GM12878 (cell line): ENCODE measurements around the gene APBA1. TPM values are rescaled to one million over a fixed set of nuclear protein-coding genes. Genes with fewer than 3 reads are reported as not detected.

Experiments used
- ATAC-seq: fragments of 200-7000 bp; cut with Tn5 transposase; 3 replicates; pipeline ENCODE4 v1.9.1; 2020; ENCODE audit warnings: mild to moderate bottlenecking, moderate library complexity
- BruUV-seq: library from RNA; stranded (reverse); fragments of 400-500 nt; replicated peaks from 2 replicates; lab custom pipeline; 2021; lab: Mats Ljungman, UMichigan
- CTCF ChIA-PET: fragments of 300-600 bp; sonication (Branson Sonifier 250); formaldehyde crosslinking; extraction: SDS; loops from one replicate; lab custom pipeline; 2021; ENCODE audit warnings: inconsistent platforms; lab: Yijun Ruan, JAX
- POLR2A ChIA-PET: fragments of 350-600 bp; formaldehyde crosslinking; extraction: SDS; loops from one replicate; lab custom pipeline; 2021; ENCODE audit warnings: inconsistent platforms; lab: Charles Lee
- RAD21 ChIA-PET: fragments of 300-600 bp; sonication (Branson Sonifier 250); formaldehyde crosslinking; loops from one replicate; lab custom pipeline; 2023; ENCODE audit warnings: antibody characterized with exemption; ENCODE audit not compliant: unreplicated experiment; lab: Charles Lee
- SMC1A ChIA-PET: fragments of 300-600 bp; sonication (Branson Sonifier 250); formaldehyde crosslinking; loops from one replicate; lab custom pipeline; 2023; ENCODE audit not compliant: unreplicated experiment, uncharacterized antibody; lab: Charles Lee
- DNase-seq: peaks from one replicate; pipeline ENCODE4 v3.0.0-alpha.2; 2011; ENCODE audit warnings: low read depth, low spot score
- FAIRE-seq: peaks from 3 replicates; lab custom pipeline; 2011; peaks lifted over from hg19 to GRCh38; lab: Jason Lieb, UNC
- H2AFZ ChIP-seq: 2 replicates; pipeline ENCODE4 v1.6.0; 2011; ENCODE audit warnings: low read depth, low read length, control low read depth; ENCODE audit not compliant: control insufficient read depth
- H3K27ac ChIP-seq: 2 replicates; pipeline ENCODE4 v1.5.1; 2011; ENCODE audit warnings: control low read depth; ENCODE audit not compliant: control insufficient read depth, insufficient read depth
- H3K27me3 ChIP-seq, 2 experiments: replicated peaks in 1 of 2; 2 replicates each; pipeline versions ENCODE4 v1.6.0 to v1.6.1; 2011; ENCODE audit warnings: low read length in 1 of 2; ENCODE audit not compliant: control insufficient read depth in 2 of 2, insufficient read depth in 2 of 2
- H3K36me3 ChIP-seq, 2 experiments: 2 replicates each; pipeline ENCODE4 v1.5.1; 2011; ENCODE audit warnings: low read length in 1 of 2; ENCODE audit not compliant: control insufficient read depth in 2 of 2, insufficient read depth in 2 of 2
- H3K4me1 ChIP-seq: 2 replicates; pipeline ENCODE4 v1.6.1; 2011; ENCODE audit warnings: mild to moderate bottlenecking, low read length, moderate library complexity, mixed read lengths; ENCODE audit not compliant: control insufficient read depth, insufficient read depth
- H3K4me2 ChIP-seq: 2 replicates; pipeline ENCODE4 v1.6.0; 2011; ENCODE audit warnings: control low read depth; ENCODE audit not compliant: control insufficient read depth, insufficient read depth
- H3K4me3 ChIP-seq: fragments of 200-600 bp; sonication (generic); 2 replicates; pipeline ENCODE4 v1.5.1; 2016
- H3K79me2 ChIP-seq: 2 replicates; pipeline ENCODE4 v1.6.0; 2011; ENCODE audit warnings: low read length; ENCODE audit not compliant: control insufficient read depth, insufficient read depth
- H3K9ac ChIP-seq: 2 replicates; pipeline ENCODE4 v1.8.0; 2011; ENCODE audit warnings: low read length, control low read depth, mixed read lengths; ENCODE audit not compliant: control insufficient read depth, insufficient read depth
- H3K9me3 ChIP-seq: replicated peaks from 3 replicates; pipeline ENCODE4 v1.5.1; 2011; ENCODE audit warnings: mild to moderate bottlenecking, low read length; ENCODE audit not compliant: control insufficient read depth, insufficient read depth
- H4K20me1 ChIP-seq: 2 replicates; pipeline ENCODE4 v1.6.0; 2011; ENCODE audit not compliant: control insufficient read depth, insufficient read depth
- CEBPZ ChIP-seq: fragments of 150-350 bp; IDR thresholded peaks from 2 replicates; pipeline ENCODE4 v1.6.1; 2016; ENCODE audit warnings: low read depth, low read length
- E2F8 ChIP-seq: fragments of 450-650 bp; IDR thresholded peaks from 2 replicates; pipeline ENCODE4 v1.6.1; 2018; ENCODE audit warnings: mild to moderate bottlenecking, low read depth, moderate library complexity; ENCODE audit not compliant: partially characterized antibody
- E4F1 ChIP-seq: fragments of 450-650 bp; IDR thresholded peaks from 2 replicates; pipeline ENCODE4 v1.6.1; 2018; ENCODE audit warnings: borderline replicate concordance, mild to moderate bottlenecking; ENCODE audit not compliant: partially characterized antibody
- HDAC2 ChIP-seq: fragments of 200-600 bp; sonication (generic); IDR thresholded peaks from 2 replicates; pipeline ENCODE4 v1.6.1; 2017
- IKZF1 ChIP-seq: fragments of 450-650 bp; conservative IDR thresholded peaks from 2 replicates; pipeline ENCODE4 v1.6.1; 2017; ENCODE audit warnings: antibody characterized with exemption, mild to moderate bottlenecking
- IKZF2 ChIP-seq, 2 experiments: fragments of 450-650 bp; IDR thresholded peaks; 2 replicates each; pipeline ENCODE4 v1.6.1; 2017; ENCODE audit warnings: mild to moderate bottlenecking in 2 of 2, moderate library complexity in 2 of 2
- KLF5 ChIP-seq: fragments of 450-650 bp; IDR thresholded peaks from 2 replicates; pipeline ENCODE4 v1.6.1; 2014; ENCODE audit warnings: mild to moderate bottlenecking; ENCODE audit not compliant: partially characterized antibody
- LARP7 ChIP-seq: fragments of 450-650 bp; IDR thresholded peaks from 2 replicates; pipeline ENCODE4 v1.6.1; 2017; ENCODE audit warnings: mild to moderate bottlenecking
- MXI1 ChIP-seq: fragments of 150-350 bp; IDR thresholded peaks from 2 replicates; pipeline ENCODE4 v1.6.1; 2011; ENCODE audit warnings: low read depth, mild to moderate bottlenecking, inconsistent platforms, low read length, improper control_type of control experiment
- NFIC ChIP-seq: IDR thresholded peaks from 2 replicates; pipeline ENCODE4 v1.6.1; 2012; ENCODE audit warnings: low read depth, mild to moderate bottlenecking, inconsistent platforms, low read length, moderate library complexity
- NFYB ChIP-seq: IDR thresholded peaks from 2 replicates; pipeline ENCODE4 v1.6.1; 2011; ENCODE audit warnings: low read depth, mild to moderate bottlenecking, low read length, improper control_type of control experiment, moderate library complexity; ENCODE audit not compliant: insufficient read depth
- RCOR1 ChIP-seq: conservative IDR thresholded peaks from 2 replicates; pipeline ENCODE4 v1.6.1; 2012; ENCODE audit warnings: low read depth, low read length, improper control_type of control experiment
- SIX5 ChIP-seq: IDR thresholded peaks from 2 replicates; pipeline ENCODE4 v1.6.1; 2011; ENCODE audit warnings: mild to moderate bottlenecking, low read depth, low read length, moderate library complexity; ENCODE audit not compliant: severe bottlenecking
- SMC3 ChIP-seq: IDR thresholded peaks from 2 replicates; pipeline ENCODE4 v1.6.1; 2011; ENCODE audit warnings: low read length, improper control_type of control experiment, borderline replicate concordance
- ZNF384 ChIP-seq: IDR thresholded peaks from 2 replicates; pipeline ENCODE4 v1.6.1; 2012; ENCODE audit warnings: low read depth, mild to moderate bottlenecking, low read length, improper control_type of control experiment, borderline replicate concordance
- WGBS: methylation state at CpG from one replicate; pipeline ENCODE4 v1.1.6; 2016; ENCODE audit warnings: low lambda C conversion rate; ENCODE audit not compliant: insufficient replicate concordance, insufficient coverage; ENCODE audit errors: missing lambda C conversion rate; 5-methylcytosine and 5-hydroxymethylcytosine counted together
- in situ Hi-C: fragments of 300-500 bp; cut with MboI; formaldehyde crosslinking; loops from 9 replicates; pipeline ENCODE4 v1.14.3; 2018; ENCODE audit warnings: mixed read lengths
- intact Hi-C: fragments of 100-400 bp; cut with micrococcal nuclease; formaldehyde crosslinking; loops from one replicate; pipeline ENCODE4 v1.14.2; 2022; ENCODE audit not compliant: unreplicated experiment
- polyA plus RNA-seq, 11 experiments: library from polyadenylated mRNA; depleted of rRNA in 4 of 11; unstranded in 6 of 11; stranded (reverse) in 5 of 11; fragments of >200 nt; fragmentation: Nextera tagmentation in 4 of 11; fragmentation: Illumina TruSeq in 1 of 11; extraction: Ambion mirVana in 4 of 11; extraction: Trizol in 1 of 11; gene quantifications; 1 replicate in 1 of 11; 2 replicates in 10 of 11; pipeline versions ENCODE4 v1.2.1 to v1.2.3, GENCODE V29; 2011 to 2016; ENCODE audit warnings: inconsistent platforms in 2 of 11, missing spikeins in 2 of 11, low read depth in 1 of 11
- total RNA-seq, 4 experiments: library from RNA; depleted of rRNA in 3 of 4; stranded (reverse); fragments of >200 nt in 3 of 4; fragmentation: Illumina TruSeq in 1 of 4; extraction: Trizol in 1 of 4; gene quantifications; 2 replicates each; pipeline versions ENCODE4 v1.2.1 to v1.2.3, GENCODE V29; 2013 to 2021
- TF ChIP-seq, protein P1 (sequence below): IDR thresholded peaks from 2 replicates; pipeline ENCODE4 v1.6.1; 2011; ENCODE audit warnings: mild to moderate bottlenecking, low read depth, low read length, moderate library complexity; ENCODE audit not compliant: insufficient replicate concordance

APBA1 gene
- total and polyA plus RNA-seq, 10 of the 15 experiments (the other 5 are each of a cell fraction or from before 2014, with no cell fraction given): 0.01 to 1.3 (median 0.05) TPM; not detected in 7

GRCh38 chr9:69382135-69382534, 290.0 kb downstream of the APBA1 start:
- no peak overlapping the region for H3K9ac ChIP-seq
- ChIA-PET POLR2A (no interaction called here), SMC1A (no interaction called here), CTCF (no interaction called here), RAD21 (no interaction called here)
- no peak overlapping the region for H3K4me3 ChIP-seq
- FAIRE-seq: no peak
- H3K36me3 ChIP-seq: no peaks in the 10 kb centered on the region
- H3K27ac ChIP-seq: no peak overlapping the region
- no TSS peak for BruUV-seq
- in situ Hi-C loops: no loop called here
- H3K27me3 ChIP-seq: peaks cover 0 to 1% of the 10 kb centered on the region in 2 experiments; a peak in 1 of 4 replicates
- no peak overlapping the region for H3K4me2 ChIP-seq
- DNase-seq: no peak
- intact Hi-C loops: no loop called here
- WGBS: 10% methylated on average over 4 of the region's 4 CpGs
- no peak overlapping the region for H2AFZ ChIP-seq
- H4K20me1 ChIP-seq: no peaks in the 10 kb centered on the region
- no peaks in the 10 kb centered on the region for H3K4me1 ChIP-seq
- H3K79me2 ChIP-seq: no peaks in the 10 kb centered on the region
- no peaks in the 10 kb centered on the region for H3K9me3 ChIP-seq
- no peak for ATAC-seq
- TF ChIP-seq MXI1 (no peak), NFIC (no peak), CEBPZ (no peak), IKZF1 (no peak), NFYB (no peak), RCOR1 (no peak), E4F1 (no peak), ZNF384 (no peak), SMC3 (no peak), E2F8 (no peak), IKZF2 (IDR thresholded peaks at IDR 0.05) (no peak), KLF5 (no peak), LARP7 (no peak), SIX5 (no peak), HDAC2 (no peak)
- TF ChIP-seq, protein P1, sequence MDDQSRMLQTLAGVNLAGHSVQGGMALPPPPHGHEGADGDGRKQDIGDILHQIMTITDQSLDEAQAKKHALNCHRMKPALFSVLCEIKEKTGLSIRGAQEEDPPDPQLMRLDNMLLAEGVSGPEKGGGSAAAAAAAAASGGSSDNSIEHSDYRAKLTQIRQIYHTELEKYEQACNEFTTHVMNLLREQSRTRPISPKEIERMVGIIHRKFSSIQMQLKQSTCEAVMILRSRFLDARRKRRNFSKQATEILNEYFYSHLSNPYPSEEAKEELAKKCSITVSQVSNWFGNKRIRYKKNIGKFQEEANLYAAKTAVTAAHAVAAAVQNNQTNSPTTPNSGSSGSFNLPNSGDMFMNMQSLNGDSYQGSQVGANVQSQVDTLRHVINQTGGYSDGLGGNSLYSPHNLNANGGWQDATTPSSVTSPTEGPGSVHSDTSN: no peak
